Ovary (tissue), 3 donors: ENCODE measurements around the gene NRXN2.

ENCODE experiments used
- EP300 ChIP-seq: sonication (generic); formaldehyde crosslinking; IDR thresholded peaks from one replicate; pipeline ENCODE4 v1.6.1; 2017; ENCODE audit warnings: antibody characterized with exemption
- POLR2A ChIP-seq: fragments of 450-650 bp; IDR thresholded peaks from one replicate; pipeline ENCODE4 v1.6.1; 2017; ENCODE audit warnings: antibody characterized with exemption, mild to moderate bottlenecking, moderate library complexity
- TF ChIP-seq, protein P1 (sequence below), 3 donors: fragments of 450-650 bp in 2 of 3; fragments of 200-600 bp in 1 of 3; IDR thresholded peaks; one replicate each; pipeline versions ENCODE4 v1.5.1 to v1.8.0; 2016 to 2022; ENCODE audit warnings: antibody characterized with exemption in 3 of 3, mild to moderate bottlenecking in 1 of 3
- donor health status: DM: no; HTN: no; CAD: no.

DNA sequence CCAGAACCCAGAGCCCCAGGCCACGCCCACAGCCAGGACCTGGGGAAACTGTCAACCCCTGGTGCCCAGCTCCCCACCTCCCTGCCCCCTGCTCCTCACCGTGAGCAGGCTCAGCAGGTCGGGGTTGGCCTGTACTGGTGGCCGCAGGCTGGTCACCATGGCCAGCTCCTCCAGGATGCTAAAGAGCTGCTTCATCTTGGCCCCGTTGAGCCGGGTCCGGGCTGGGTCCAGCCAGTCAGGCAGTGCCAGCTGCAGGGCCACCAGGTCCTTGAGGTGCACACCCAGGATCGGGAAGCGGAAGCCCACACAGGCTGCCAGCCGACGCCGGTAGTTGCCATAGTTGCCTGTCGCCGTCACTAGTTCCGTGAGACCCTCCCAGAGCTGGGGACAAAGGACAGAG lies 13.7 kb upstream of the NRXN2 start:
- TF ChIP-seq POLR2A (no peak), EP300 (no peak)
- TF ChIP-seq, protein P1, sequence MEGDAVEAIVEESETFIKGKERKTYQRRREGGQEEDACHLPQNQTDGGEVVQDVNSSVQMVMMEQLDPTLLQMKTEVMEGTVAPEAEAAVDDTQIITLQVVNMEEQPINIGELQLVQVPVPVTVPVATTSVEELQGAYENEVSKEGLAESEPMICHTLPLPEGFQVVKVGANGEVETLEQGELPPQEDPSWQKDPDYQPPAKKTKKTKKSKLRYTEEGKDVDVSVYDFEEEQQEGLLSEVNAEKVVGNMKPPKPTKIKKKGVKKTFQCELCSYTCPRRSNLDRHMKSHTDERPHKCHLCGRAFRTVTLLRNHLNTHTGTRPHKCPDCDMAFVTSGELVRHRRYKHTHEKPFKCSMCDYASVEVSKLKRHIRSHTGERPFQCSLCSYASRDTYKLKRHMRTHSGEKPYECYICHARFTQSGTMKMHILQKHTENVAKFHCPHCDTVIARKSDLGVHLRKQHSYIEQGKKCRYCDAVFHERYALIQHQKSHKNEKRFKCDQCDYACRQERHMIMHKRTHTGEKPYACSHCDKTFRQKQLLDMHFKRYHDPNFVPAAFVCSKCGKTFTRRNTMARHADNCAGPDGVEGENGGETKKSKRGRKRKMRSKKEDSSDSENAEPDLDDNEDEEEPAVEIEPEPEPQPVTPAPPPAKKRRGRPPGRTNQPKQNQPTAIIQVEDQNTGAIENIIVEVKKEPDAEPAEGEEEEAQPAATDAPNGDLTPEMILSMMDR (IDR thresholded peaks at IDR 0.05), result no peak
